B cell (primary cell): Measurements from ENCODE around the gene SPHK2.

Experiments used
- CTCF ChIP-seq: fragments of 200-600 bp; IDR thresholded peaks from one replicate; pipeline ENCODE4 v1.8.0; 2022; ENCODE audit warnings: antibody characterized with exemption, mild to moderate bottlenecking
- EZH2 ChIP-seq: IDR thresholded peaks from 2 replicates; pipeline ENCODE4 v1.6.1; 2012; ENCODE audit warnings: borderline replicate concordance, low read depth, mild to moderate bottlenecking, moderate library complexity, low read length; ENCODE audit not compliant: insufficient read depth, poor library complexity, severe bottlenecking

- TF ChIP-seq CTCF (no peak), EZH2 (no peak)
These were observed 40.4 kb upstream of the SPHK2 start for GRCh38 chr19:48578891-48579290.
